MG63 (cell line): ENCODE data around the gene GRM8. TPM values are rescaled to one million over a fixed set of nuclear protein-coding genes. Genes with fewer than 3 reads are reported as not detected.

Experiments
- DNase-seq: peaks from one replicate; pipeline ENCODE4 v3.0.0-alpha.2; 2020
- H3K27me3 ChIP-seq: fragments of 250-450 bp; sonication (Bioruptor Pico); 2 replicates; pipeline ENCODE4 v1.5.1; 2020; ENCODE audit warnings: mild to moderate bottlenecking, moderate library complexity
- H3K36me3 ChIP-seq: fragments of 250-450 bp; sonication (Bioruptor Pico); 2 replicates; pipeline ENCODE4 v1.5.1; 2020; ENCODE audit warnings: mild to moderate bottlenecking, moderate library complexity
- H3K4me3 ChIP-seq: fragments of 250-450 bp; sonication (Bioruptor Pico); 2 replicates; pipeline ENCODE4 v1.5.1; 2020; ENCODE audit warnings: mild to moderate bottlenecking, moderate library complexity
- H3K9me3 ChIP-seq: fragments of 250-450 bp; sonication (Bioruptor Pico); 2 replicates; pipeline ENCODE4 v1.5.1; 2020; ENCODE audit warnings: mild to moderate bottlenecking, moderate library complexity
- total RNA-seq: library from RNA; depleted of rRNA; stranded (reverse); fragments of >200 nt; shearing (Covaris generic); gene quantifications from 2 replicates; pipeline ENCODE4 v1.2.3, GENCODE V29; 2014; ENCODE audit warnings: low replicate concordance

The GRM8 gene
- total RNA-seq, 1 experiment from 2014 or later: not detected

DNA sequence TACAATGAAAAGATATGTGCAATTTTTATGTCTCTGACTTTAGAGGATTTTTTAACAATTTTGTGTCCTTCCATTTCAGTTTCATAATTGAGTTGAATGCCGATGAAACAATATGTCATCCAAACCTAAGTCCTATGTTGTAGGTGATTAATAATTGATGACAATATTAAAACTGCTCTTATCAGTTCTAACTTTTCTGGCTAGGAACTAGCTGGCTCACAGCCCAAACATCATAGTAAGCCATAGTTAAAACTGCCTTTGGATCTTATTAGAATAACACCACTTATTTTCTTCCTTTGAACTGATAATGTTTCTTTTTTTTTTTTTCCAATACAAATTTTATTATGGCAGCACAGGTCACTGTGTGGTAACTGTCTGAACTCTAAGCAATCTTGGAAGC is 230.9 kb downstream of the GRM8 start:
- no peak for DNase-seq
- H3K36me3 ChIP-seq: no peaks in the 10 kb centered on the region
- no peaks in the 10 kb centered on the region for H3K9me3 ChIP-seq
- peaks cover 2% of the 10 kb centered on the region; the same call in 1 of the 2 replicates for H3K27me3 ChIP-seq
- no peak overlapping the region for H3K4me3 ChIP-seq

DNA sequence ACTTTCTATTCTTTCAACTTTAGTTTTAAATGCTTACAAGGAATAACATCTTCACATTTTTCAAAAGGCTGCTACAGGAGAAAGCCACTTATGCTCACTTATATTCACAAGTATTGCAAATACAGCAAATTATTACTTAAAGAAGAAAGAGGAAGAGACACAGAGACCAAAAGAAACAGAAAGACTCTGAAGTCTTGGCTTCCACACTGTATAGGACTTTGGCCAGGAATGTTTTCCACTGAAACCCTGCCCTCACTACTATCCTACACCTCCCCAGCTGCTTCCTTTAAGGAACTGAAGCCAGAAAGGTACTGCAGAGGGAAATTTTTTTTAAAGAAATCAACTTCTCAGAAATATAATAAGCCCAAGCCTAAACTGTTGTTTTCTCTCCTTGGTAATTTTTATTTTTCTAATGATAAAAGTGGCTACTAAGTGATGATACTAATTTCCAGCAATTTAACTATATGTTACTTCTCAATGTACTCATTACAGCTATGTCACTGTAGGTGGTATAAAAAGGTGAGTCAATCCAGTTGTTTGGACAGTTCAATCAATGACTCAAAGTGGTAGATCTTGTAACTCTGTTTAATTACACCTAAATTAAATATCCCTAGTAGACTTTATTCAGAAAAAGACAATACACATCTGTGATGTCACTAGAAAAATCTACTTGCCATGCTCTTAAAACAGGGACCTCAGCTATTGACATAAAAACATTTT is 231.6 kb downstream of the GRM8 start:
- no peak for DNase-seq
- Histone ChIP-seq H3K27me3 (peaks cover 2% of the 10 kb centered on the region; the same call in 1 of the 2 replicates), H3K36me3 (no peaks in the 10 kb centered on the region)

DNA sequence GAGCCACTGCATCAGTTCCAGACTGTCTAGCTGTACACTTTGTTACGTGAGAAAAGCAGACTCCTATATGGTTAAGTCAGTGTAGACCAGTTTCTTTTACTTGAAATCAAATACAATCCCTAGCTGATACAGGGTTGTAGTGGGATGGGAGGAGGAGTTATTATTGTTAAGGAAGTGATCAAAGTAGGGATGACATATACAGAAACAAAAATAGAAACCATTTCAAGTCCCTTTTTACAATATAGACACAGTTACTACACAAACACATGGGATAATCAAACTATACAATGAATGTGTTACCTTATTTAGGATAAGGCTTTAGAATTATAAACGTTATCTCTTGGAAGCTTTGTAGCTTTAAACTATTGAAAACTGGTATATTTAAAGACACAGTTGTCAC is 233.9 kb downstream of the GRM8 start:
- Histone ChIP-seq H3K4me3 (no peak overlapping the region), H3K9me3 (no peaks in the 10 kb centered on the region), H3K27me3 (peaks cover 2% of the 10 kb centered on the region; the same call in 1 of the 2 replicates), H3K36me3 (no peaks in the 10 kb centered on the region)
- DNase-seq: no peak

More for the DNA sequence above, 231.6 kb downstream of the GRM8 start:
- Histone ChIP-seq H3K4me3 (no peak overlapping the region), H3K9me3 (no peaks in the 10 kb centered on the region)

DNA sequence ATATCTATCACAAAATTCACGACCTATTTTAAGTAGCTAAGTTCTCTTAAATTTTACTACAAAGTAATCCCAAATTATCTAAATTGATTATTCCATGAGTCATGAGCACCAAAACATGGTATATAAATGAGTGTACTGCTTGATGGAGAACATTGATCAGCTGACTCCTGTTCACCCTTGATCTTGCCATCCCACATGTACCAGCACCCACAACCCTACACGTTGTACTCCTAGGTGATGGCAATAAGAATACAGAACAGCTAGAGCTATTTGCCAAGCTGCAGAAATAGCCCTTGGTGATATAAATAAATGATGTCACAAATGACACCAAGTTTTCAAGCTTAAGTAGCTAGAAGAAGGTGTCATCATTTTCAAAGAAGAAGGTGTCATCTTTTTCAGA is 235.5 kb downstream of the GRM8 start:
- Histone ChIP-seq H3K9me3 (no peaks in the 10 kb centered on the region), H3K36me3 (no peaks in the 10 kb centered on the region), H3K27me3 (peaks cover 2% of the 10 kb centered on the region; the same call in 1 of the 2 replicates), H3K4me3 (no peak overlapping the region)
- DNase-seq: no peak

GRCh38 chr7:127000725-127001124 is 252.0 kb downstream of the GRM8 start:
- H3K36me3 ChIP-seq: no peaks in the 10 kb centered on the region
- no peaks in the 10 kb centered on the region for H3K9me3 ChIP-seq
- no peaks in the 10 kb centered on the region for H3K27me3 ChIP-seq
- H3K4me3 ChIP-seq: no peak overlapping the region
- DNase-seq: no peak

- Histone ChIP-seq H3K4me3 (no peak overlapping the region), H3K36me3 (no peaks in the 10 kb centered on the region), H3K27me3 (no peaks in the 10 kb centered on the region), H3K9me3 (no peaks in the 10 kb centered on the region)
- DNase-seq: no peak
Measured at GRCh38 chr7:126996659-126997058, 256.1 kb downstream of the GRM8 start.

DNA sequence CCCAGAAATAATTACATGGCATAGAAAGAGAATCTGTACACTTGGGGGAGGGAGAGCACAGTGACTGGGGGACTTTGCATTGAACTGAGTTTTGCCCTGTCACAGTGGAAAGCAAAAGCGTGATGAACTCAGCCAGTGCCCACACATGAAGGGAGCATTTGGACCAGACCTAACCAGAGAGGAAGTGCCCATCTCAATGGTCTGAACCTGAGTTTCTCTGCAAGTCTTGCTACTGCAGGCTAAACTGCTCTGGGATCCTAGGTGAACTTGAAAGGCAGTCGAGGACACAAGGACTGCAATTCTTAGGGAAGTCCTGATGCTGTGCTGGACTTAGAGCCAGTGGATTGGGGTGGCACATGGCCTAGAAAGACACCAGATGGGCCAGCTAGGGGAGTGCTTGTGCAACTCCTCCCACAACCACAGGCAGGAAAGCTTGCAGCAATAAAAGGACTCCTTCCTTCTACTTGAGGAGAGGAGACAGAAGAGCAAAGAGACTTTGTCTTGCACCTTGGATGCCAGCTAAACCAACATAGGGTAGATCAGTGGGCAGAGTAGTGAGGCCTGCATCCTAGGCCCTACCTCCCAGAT is 259.0 kb downstream of the GRM8 start:
- H3K36me3 ChIP-seq: no peaks in the 10 kb centered on the region
- no peaks in the 10 kb centered on the region for H3K9me3 ChIP-seq
- H3K27me3 ChIP-seq: no peaks in the 10 kb centered on the region
- no peak for DNase-seq
- H3K4me3 ChIP-seq: no peak overlapping the region

- Histone ChIP-seq H3K9me3 (no peaks in the 10 kb centered on the region), H3K36me3 (no peaks in the 10 kb centered on the region), H3K27me3 (no peaks in the 10 kb centered on the region), H3K4me3 (no peak overlapping the region)
- no peak for DNase-seq
Measured at GRCh38 chr7:126988022-126988421, 264.7 kb downstream of the GRM8 start.

GRCh38 chr7:126979722-126980121 is 273.0 kb downstream of the GRM8 start:
- no peaks in the 10 kb centered on the region for H3K36me3 ChIP-seq
- H3K4me3 ChIP-seq: no peak overlapping the region
- no peaks in the 10 kb centered on the region for H3K27me3 ChIP-seq
- DNase-seq: no peak
- no peaks in the 10 kb centered on the region for H3K9me3 ChIP-seq

GRCh38 chr7:126978865-126979264 is 273.9 kb downstream of the GRM8 start:
- no peak for DNase-seq
- H3K4me3 ChIP-seq: no peak overlapping the region
- no peaks in the 10 kb centered on the region for H3K27me3 ChIP-seq
- H3K36me3 ChIP-seq: no peaks in the 10 kb centered on the region
- no peaks in the 10 kb centered on the region for H3K9me3 ChIP-seq

DNA sequence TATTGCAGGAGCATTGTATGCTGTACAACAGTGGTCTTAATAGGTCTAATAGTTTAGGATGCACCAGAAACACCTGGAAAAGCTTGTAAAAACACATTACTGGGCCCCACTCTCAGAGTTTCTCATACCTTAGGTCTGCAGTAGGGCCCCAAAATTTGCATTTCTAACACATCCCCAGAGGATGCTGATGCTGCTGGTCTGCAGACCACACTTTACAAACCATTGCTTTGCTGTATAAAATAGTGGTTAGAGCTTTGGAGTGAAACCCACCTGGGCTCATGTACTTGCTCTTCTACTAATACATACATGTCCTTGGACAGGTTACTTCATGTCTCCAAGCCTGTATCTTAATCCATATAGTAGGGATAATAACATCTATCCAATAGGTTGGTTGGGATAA is 279.7 kb downstream of the GRM8 start:
- no peaks in the 10 kb centered on the region for H3K27me3 ChIP-seq
- DNase-seq: no peak
- no peaks in the 10 kb centered on the region for H3K36me3 ChIP-seq
- H3K4me3 ChIP-seq: no peak overlapping the region
- no peaks in the 10 kb centered on the region for H3K9me3 ChIP-seq

DNA sequence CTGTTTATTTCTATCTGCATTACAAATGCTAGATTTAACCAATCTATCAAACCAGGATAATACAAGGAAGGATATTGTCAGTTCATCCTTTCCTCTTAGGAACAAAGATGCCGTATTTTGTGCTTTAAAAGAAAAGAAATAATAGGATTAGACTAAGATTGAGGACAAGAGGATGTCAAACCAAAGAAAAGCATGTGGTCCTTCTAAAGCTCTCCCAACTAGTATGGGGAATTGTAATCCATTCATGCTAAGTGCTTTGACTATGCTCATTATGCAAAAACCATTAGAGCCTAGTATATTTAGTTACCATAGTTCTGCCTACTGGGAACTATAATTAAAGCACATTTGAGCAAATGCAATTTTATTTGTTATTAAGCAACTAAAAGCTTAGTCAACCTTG is 280.2 kb downstream of the GRM8 start:
- no peaks in the 10 kb centered on the region for H3K27me3 ChIP-seq
- no peak for DNase-seq
- no peak overlapping the region for H3K4me3 ChIP-seq
- H3K36me3 ChIP-seq: no peaks in the 10 kb centered on the region
- no peaks in the 10 kb centered on the region for H3K9me3 ChIP-seq

- no peaks in the 10 kb centered on the region for H3K27me3 ChIP-seq
- H3K9me3 ChIP-seq: no peaks in the 10 kb centered on the region
- no peak overlapping the region for H3K4me3 ChIP-seq
- no peak for DNase-seq
- H3K36me3 ChIP-seq: no peaks in the 10 kb centered on the region
Measured at GRCh38 chr7:126959649-126960048, 293.1 kb downstream of the GRM8 start.

DNA sequence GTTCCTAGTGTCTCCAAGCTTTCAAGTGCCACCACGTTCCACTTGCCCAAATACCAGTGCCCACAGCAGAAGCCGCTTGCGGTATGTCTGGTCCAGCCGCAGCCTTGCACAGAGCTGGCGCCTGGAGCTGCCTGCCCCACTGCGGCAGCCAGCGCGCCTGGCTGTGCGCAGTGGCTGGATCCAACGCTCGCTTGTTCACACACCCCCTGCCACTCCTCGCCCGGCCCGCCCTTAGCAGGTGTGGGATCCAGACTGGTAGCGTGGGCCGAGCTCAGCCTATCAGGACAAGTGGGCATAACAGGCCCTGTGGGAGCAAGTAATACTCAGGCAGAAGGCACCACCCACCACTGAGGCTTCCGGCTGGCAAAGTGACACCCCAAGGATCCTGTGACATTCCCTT is 294.4 kb downstream of the GRM8 start:
- Histone ChIP-seq H3K36me3 (no peaks in the 10 kb centered on the region), H3K27me3 (no peaks in the 10 kb centered on the region), H3K9me3 (no peaks in the 10 kb centered on the region), H3K4me3 (no peak overlapping the region)
- DNase-seq: no peak

DNA sequence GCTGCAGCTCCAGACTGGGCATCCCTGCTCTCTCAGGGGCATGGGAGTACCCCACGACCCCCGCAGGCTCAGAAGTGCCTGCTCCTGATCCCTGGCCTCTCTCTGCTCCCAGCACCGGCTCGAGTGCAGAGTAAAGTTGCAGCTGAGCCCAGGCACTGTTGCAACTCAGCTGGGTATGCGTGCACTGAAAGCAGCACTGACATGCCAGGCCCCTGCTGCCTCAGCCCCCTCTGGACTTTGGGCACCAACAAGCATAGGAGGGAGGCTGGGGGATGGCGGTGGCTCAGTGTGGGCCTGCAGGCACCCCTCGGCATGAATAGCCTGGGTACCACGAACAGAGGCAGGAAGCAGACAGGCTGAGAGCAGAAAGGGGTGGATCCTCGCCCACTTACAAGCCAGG is 295.3 kb downstream of the GRM8 start:
- no peak for DNase-seq
- no peak overlapping the region for H3K4me3 ChIP-seq
- H3K27me3 ChIP-seq: no peaks in the 10 kb centered on the region
- no peaks in the 10 kb centered on the region for H3K9me3 ChIP-seq
- no peaks in the 10 kb centered on the region for H3K36me3 ChIP-seq

- H3K27me3 ChIP-seq: no peaks in the 10 kb centered on the region
- no peak for DNase-seq
- no peaks in the 10 kb centered on the region for H3K9me3 ChIP-seq
- no peak overlapping the region for H3K4me3 ChIP-seq
- H3K36me3 ChIP-seq: no peaks in the 10 kb centered on the region
Measured at GRCh38 chr7:126953461-126953860, 299.3 kb downstream of the GRM8 start.

GRCh38 chr7:126948664-126949063 is 304.1 kb downstream of the GRM8 start:
- no peaks in the 10 kb centered on the region for H3K9me3 ChIP-seq
- DNase-seq: no peak
- H3K36me3 ChIP-seq: no peaks in the 10 kb centered on the region
- H3K27me3 ChIP-seq: no peaks in the 10 kb centered on the region
- H3K4me3 ChIP-seq: no peak overlapping the region

- no peak for DNase-seq
- no peaks in the 10 kb centered on the region for H3K36me3 ChIP-seq
- H3K27me3 ChIP-seq: no peaks in the 10 kb centered on the region
Measured at GRCh38 chr7:126940723-126941307, 311.9 kb downstream of the GRM8 start.

More at GRCh38 chr7:126940723-126941307, 311.9 kb downstream of the GRM8 start:
- H3K4me3 ChIP-seq: no peak overlapping the region
- no peaks in the 10 kb centered on the region for H3K9me3 ChIP-seq
